CD4-positive, alpha-beta T cell treated with Interleukin-2 at 100 ng/mL for 4 hours (primary cell): ENCODE results near the gene PRKAG2.
"Not testable (repeated sequence)": the region's sequence is repeated elsewhere in the genome, so short reads cannot be mapped to it uniquely, and the experiment has no call there.

ENCODE experiments used
- DNase-seq: peaks from one replicate; pipeline ENCODE4 v3.0.0-alpha.2; 2020; ENCODE audit warnings: low spot score

The PRKAG2 gene

DNA sequence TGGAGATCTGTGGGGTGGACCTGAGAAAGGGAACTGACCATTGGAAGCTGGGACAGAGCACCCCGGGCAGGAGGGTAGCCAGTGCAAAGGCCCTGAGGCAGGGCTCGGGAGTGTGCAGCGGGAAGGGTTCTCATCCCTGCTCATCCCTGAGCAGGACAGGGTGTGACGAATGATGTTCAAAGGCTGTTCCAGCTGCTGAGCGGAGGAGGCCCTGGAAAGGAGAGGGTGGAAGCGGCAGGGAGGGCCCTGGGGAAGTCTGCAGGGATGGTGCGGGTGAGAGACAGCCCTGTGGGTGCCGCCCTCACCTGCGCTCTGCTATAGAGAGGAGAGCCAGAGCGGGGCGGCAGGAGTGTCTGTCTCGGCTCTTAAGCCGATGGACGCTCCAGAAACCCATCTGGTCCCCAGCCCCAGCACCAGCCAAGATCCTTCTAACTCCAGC is 43.7 kb downstream of the PRKAG2 start:
- DNase-seq, result no peak

DNA sequence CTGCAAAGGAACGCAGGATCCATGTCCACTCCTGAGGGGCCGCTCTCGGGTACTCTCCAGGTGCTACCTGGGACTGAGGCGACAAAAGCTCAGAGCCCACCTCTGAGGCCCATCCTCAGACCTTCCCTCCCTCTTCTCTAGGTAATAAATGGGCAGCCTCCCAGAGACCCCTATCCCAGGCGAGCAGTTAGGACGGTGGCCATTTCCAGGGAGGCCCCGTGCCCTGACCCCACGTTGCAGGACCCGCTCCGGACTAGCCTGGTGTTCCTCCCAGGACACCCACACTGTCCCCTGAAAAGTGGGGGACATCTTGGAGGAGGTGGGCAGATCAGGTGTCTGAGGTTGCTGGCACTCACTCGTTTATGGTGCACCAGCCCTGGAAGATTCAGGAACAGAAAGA is 44.3 kb downstream of the PRKAG2 start:
- DNase-seq, result no peak

DNA sequence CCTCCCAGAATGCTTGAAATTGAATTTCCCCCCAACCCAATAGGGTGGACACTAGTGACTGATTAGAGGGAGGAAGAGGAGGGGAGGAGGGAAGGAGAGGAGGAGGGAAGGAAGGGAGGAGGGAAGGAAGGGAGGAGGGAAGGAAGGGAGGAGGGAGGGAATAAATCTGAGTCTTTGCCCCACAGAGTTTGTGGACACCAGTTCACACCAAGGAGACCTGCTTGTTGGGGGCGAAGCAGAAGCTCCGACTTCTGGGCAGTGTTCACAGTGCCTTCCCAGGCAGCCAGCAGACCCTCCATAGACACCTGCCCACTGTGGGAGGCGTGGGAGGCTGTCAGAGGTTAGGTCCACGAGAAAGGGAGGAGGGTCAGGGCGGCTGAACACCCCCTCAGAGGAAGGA is 44.8 kb downstream of the PRKAG2 start:
- DNase-seq, result no peak

DNA sequence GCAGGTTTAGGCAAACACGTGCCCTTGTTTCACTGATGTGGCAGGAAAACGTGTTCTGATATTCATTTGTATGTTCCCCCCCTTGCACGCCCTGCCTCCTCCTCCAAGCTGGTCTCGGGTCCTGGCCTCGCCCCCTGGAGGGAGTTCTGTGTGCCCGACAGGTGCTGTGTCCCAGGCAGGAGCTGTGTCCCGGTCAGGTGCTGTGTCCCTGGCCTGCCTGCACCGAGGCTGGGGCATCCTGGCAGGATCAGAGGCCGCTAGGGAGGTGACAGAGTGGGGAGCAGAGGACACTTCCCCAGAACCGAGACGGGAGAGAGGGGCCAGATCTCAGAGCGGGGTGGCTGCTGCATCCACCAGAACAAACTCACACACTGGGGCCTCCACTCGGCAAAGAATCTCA is 45.3 kb downstream of the PRKAG2 start:
- no peak for DNase-seq

DNA sequence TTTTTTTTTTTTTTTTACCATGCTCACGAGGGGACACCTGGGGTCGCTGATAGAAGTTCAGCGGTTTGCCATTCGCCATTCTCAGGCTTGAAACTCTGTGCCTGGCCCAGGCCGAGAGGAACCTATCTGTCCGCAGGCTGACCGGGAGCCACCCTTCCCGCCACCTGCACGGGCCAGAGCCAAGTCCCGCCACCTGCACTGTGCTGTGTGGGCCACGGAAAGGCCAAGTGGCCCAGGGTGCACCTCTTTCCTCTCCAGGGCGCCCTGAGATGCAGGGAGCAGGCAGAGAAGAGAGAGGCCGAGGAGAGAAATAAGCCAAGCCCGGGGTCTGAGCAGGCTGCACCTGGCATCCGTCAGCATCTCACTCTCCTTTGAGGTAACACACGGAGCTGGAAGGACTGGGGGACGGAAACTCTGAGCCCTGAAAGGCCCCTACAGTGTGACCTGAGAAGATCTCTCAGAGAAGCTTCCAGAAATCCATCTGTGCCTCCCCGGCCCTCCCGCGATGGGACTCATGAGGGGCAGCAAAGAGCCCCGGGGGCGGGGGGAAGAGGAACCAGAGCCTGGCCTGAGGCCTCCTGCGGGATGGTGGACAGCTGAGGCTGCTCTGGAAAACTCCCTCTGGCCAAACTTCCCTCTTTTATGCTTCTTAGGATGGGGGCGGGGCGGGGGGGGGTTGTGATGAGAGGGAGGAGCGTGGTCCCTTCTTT is 46.6 kb downstream of the PRKAG2 start:
- DNase-seq, result no peak

DNA sequence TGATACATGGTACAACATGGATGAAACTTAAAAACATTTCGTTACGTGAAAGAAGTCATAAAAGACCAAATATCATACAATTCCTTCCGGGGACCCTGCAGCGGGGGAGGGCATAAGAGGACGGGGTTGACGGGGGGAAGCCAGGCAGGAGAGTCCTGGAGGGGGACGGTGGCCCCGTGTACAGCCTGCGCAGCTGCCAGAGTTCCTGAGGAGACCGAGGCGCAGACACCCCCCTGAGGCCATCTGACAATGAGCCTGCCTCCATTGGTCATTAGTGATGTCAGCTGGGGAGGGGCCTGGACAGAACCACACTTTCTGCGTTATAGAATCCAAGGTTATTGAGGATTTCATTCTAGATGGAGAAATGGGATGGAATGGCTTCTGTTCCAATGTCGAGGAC is 47.2 kb downstream of the PRKAG2 start:
- no peak for DNase-seq

DNA sequence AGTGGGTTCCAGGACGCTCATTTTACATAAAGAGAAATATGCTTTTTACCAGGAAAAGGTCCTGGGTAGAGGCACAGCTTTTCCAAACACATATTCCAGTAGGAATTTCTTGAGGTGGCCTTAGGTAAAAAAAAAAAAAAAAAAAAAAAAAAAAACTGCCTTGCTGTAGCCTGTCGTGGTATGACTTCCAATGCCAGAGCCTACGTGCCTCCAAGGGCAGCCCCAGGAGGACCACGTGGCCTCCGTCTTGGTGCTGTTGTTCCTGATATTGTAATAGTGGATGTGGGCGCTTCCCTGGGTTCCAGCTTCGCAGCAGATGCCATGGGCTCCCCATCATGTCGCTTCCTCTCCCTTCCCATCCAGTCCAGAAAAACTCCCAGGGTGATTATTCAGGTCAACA is 49.3 kb downstream of the PRKAG2 start:
- no peak for DNase-seq

DNA sequence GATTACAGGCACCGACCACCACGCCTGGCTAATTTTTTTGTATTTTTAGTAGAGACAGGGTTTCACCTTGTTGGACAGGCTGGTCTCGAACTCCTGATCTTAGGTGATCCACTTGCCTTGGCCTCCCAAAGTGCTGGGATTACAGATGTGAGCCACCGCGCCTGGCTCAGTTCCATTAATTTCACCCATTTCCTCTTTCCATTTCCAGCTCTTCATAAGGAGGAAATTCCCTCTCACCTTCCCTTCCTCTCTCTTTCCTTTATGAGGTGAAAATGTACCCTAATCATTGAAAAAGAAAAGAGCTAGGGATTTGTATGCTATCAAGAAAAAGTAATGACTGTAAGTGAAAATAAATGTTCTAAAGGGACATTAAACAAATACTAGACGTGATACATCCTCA is 50.6 kb downstream of the PRKAG2 start:
- DNase-seq, result not testable (repeated sequence)

DNA sequence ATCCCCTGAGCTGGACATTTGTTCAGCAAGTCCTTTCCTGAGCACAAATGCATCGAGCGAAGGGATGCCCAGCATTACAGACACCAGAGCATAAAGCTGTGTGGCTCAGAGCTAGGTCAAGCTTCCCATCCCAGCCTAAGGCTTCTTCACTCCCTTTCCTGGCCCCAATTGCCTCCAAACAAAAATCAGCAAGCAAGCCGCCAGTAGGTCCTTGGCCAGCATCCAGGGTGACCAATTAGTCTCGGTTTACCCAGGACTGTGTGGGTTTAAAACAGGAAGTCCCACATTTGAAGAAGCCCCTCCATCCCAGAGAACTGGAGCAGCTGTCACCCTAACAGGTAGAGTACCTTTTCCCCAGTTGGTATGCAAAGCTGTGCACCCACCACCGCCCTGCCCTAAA is 51.2 kb downstream of the PRKAG2 start:
- DNase-seq, result no peak

DNA sequence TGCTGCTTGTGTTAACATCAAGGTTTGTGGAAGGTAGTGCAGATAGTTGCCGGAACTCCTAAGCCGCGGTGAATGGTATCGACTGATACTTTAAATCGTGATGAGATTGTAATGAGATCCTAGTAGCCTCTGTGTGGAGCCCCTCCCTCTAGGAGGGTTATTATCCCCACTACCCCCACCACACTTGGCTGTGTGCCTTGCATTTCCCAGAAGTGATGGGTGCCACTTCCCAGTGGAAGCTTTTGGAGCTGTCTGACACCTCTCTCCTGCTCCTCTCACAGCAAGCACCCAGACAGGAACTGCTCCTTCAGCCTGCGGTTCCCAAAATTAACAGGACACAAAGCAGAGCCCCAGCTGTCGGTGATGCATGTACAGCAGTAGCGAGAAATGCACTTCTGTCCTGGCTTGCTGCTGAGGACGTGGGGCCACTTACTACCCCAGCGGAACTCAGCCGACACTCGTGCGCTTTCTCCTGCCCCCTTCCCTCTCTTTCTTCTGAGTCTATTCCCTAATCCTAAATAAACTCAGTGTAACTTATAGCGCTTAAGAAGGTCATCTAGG is 52.5 kb downstream of the PRKAG2 start:
- DNase-seq, result no peak

DNA sequence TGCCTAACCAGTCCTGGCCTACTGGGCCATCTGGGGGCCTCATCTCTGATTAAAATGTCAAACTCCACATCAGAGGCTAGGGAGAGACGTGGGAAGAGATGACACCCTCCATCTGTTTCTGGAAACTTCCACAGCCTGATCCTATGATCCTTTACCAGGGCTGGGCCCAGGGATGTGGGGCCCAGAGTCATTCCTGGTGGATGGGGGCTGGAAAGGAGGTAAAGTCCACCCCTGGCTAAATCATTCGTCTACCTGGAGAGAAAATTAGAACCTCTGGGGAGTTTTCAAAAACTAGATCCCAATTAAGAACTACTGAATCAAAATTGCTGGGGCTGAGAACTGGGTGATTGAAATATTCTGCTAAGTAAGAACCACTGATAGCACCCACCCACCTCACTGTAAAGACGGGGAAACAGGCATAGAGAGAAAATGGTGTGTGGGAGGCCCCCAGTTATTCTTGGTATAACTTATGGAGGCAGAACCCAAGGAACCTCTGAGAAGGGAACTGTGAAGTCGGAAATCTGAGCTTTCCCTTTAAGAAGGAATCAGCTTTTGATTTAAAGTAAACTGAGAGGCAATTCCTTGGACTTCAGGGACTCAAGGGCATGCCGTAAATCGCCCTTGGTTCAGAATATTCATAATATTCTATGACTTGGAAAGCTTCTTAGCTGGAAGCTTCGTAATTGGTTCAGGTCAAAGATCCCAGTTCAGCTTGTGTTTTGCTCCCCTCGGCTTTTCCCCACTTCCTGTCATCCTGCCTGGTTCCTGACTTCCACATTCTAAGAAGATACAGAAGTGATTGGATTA is 53.1 kb downstream of the PRKAG2 start:
- no peak for DNase-seq

DNA sequence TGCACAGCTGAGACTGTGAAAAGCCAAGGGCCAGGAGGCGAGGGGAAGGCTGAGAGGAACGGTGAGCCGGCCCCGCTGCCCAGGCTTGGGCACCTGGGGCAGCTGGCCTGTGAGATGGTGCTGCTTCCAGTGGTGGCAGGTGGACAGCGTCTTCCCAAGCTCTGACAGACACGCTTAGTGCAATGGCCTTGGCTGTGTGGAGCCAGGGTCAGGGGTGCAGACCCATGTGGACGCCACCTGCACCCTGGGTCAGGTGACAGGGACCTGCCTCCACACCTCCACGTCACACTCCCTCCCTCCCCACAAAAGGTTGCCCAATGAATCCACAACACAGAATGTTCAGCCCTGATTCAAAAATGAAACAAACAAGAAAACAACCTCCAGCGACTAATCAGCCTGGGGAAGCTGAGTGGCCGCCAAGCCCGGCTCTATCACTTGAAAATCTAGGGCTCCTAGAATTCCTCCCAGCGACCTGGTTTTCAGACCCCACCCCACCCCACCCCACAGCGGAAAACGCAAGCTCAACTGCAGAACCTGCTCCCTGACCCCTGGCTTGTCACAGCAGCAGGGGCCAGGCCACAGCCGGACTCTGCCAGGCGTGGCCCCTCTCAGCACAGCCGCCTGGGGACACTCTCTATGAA is 54.3 kb downstream of the PRKAG2 start:
- DNase-seq, result no peak

DNA sequence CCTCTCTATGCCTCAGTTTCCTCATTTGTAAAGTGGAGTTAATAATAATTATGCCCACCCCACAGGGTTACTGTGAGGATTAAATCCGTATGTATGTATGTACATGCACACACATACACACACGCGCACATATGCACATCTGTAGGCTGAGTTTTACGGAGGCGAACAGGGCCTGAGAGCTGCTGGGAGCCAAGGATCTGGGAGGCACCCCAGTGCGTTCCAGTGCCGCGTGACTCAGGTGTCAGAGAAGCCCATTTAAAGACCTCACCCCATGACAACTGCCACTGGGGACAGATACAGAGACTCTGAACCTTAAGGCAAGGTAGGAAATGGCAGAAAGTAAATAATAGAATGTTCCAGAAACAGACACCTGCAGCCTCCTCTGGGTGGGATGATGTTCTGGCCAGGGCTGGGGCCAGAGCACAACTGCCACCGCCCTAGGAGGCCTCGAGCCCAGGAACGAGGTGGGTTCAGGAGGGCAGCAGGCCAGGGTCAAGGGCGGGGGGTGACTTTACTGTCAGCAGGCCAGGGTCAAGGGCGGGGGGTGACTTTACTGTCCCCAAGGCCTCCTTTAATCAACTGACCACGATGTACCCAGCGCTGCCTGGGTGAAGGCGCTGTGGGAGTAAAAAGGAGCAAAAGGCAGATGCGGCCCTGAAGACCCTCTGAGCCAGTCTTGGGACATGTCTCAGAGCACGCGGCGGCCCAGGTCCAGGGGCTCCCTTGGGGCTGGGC is 54.9 kb downstream of the PRKAG2 start:
- no peak for DNase-seq

DNA sequence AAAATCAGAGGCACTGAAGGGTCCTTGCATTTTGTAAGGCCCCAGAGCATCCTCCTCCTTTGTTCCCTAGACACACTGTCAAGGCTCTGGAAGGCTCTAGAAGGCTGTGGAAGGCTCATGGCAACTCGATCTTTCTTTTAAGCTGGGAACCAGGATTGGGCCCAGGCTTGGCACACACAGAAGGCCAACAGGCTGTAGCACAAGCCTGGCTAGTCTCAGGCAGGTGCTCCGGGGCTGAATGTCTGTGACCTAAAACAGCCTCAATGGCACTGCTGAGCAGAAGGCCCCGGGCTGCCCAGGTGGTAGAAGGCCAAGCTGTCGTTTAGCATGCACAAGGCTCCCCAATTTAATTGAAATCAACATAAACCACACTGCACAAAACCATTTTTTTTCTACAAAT is 55.7 kb downstream of the PRKAG2 start:
- DNase-seq, result no peak

DNA sequence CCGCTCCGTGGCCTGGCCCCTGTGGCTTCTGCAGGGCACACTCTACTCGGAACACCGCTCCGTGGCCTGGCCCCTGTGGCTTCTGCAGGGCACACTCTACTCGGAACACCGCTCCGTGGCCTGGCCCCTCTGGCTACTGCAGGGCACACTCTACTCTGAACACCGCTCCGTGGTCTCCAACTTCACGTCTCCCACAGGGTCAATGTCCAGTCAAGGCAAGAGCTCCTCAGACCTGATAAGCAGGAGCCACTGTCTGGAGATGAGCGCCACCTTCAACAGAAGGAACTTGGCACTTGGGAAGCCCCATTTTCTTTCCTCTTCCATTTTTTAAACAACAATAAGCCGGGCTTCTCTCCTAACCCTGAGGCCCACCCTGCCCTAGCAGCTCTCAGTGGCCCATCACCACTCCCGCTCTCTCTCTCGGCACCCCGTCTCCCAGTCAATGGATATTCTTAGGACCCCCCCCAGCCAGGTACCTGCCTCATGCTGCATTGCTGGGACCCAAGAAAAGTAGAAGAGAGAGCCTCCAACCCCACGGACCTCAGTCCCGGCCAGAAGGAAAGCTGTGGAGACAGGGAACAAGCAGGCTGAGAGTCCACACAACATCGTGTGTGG is 56.3 kb downstream of the PRKAG2 start:
- no peak for DNase-seq

DNA sequence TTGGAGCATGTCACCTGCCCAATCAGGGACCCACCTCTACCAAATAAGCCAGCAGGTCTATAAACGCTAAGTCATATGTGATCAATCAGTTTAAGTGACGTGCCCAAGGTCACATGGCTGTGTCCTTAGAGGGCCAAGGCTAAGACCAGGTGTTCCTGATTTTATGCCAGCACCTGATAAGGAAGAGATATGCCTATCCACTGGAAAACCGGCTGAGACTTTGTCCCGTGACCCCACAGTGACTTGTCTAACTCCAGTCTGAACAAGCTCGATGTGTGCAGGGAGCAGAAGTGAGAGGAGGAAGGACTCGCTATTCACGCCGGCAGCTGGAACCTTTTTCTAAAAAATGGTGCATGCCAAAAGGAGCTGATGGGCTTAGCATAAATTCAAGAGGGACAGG is 57.0 kb downstream of the PRKAG2 start:
- no peak for DNase-seq

DNA sequence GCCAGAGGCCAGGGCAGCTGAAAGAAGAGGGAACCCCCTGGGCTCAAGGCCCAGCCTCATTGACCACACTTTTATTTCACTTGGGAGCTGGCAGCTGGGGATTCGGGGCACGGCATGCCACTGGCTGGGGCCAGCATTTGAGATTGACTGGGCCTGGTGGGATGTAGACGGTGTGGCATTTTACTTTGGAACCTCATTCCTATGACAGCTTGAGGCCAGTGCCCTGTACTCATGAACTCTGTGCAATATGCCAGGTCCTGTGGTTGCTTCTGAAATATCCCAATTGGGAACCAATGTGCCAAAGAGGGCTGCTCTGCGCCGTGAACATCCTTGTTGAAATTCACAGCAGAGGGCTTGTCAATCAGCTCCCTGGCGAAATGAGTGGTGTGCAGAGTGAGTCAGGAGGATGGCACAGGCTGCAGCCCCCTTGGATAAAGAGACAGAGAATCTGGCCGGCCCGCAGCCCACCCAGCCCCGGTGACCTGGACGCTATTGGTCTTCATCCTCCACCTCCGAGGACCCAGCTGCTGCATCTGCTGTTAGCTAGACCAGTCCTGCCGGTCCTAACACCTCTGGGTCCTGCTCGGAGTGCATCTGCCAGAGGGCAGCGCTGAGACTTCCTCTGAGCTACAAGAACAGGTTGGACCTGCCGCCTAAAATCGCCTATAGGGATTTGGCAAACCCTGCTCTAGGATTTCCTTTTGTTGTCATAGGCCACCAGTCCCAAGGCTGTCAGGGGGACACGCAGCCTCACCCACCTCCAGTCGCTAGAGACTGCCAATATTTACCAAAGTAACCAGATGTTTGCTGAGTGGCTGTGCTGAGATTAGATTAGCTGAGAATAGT is 58.0 kb downstream of the PRKAG2 start:
- DNase-seq, result no peak

DNA sequence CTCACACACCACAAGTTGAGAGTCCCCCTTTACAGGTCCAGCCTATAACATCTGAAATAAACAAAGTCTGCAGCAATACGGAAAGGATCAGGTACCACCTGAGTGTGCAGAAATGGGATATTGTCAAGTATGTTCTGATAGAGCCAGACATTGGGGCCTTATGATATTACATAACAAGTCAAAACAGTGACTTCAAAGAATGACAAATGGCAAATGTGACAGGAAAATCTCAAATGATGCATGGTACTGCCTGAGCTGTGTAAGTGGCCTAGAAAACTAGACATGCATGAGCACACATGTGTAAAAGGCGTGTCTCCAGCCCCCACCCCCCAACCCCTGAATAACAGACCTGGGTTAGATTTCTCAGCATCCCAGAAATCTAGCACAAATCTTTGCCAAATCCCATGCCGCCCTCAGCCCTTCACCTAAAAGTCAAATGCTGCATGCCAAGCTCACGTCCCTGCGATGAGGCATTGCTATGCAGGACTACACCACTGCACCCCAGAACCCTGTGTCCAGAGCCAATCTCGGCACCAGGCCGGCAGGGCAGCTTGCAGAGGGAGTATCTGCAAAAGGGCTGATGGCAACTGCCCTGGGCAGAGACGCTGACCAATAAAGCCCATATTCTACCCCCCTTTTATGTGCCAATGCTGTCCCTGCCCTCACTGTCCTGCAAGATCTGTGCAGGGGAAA is 58.8 kb downstream of the PRKAG2 start:
- DNase-seq, result no peak

DNA sequence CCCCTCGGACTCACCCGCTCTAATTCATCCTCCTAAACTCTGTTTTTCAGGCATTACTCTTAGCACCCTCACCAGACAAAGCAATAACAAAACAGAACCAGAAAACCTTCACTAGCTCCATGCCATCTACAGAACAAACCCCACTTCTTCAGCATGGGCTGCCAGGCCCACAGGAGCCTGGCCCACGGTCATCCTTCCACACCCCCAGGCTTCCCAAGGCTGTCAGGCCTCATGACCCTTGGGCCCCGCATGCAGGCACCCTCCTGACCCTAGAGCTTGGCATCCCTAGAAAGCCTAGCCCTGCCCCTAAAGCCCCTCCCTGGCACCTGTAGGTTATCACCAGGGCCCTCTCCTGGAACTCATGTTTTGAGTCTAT is 59.6 kb downstream of the PRKAG2 start:
- no peak for DNase-seq
